ENCODE results near the gene FAM217B. TPM values are rescaled to one million over a fixed set of nuclear protein-coding genes. Genes with fewer than 3 reads are reported as not detected.

FAM217B gene
- polyA plus RNA-seq, 1 donor from 2014 or later = 15.1 TPM

DNA sequence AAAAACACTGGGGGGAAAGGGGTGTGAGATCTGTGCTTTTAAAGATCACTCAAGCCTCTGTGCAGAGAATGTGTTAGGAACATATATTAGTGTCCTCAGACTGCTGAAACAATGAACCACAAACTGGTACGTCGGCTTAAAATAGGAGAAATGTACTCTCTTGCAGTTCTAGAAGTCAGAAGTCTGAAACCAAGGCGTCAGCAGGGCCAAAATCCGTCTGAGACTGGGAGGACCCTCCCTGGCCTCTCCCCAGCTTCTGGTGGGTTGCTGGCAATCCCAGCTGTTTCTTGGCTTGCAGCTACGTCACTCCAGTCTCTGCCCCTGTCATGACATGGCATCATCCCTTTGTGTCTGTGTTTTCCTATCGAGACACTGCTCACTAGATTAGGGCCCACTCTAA is 22.0 kb downstream of the FAM217B start:
- Histone ChIP-seq H3F3A (ENCODE audit: insufficient read depth, low read length, poor library complexity, severe bottlenecking) (no peaks in the 10 kb centered on the region), H3K27me3 (ENCODE audit: insufficient read depth, low read depth, low read length) (no peaks in the 10 kb centered on the region), H3K9me3 (ENCODE audit: low read length) (no peaks in the 10 kb centered on the region), H4K20me1 (ENCODE audit: insufficient read depth) (no peaks in the 10 kb centered on the region), H3K9ac (ENCODE audit: low read length) (no peak overlapping the region), H3K27ac (ENCODE audit: low read length) (no peak overlapping the region), H3K4me2 (ENCODE audit: low read length) (no peak overlapping the region), H3K9me2 (ENCODE audit: insufficient read depth, low read length) (no peaks in the 10 kb centered on the region), H3K79me2 (replicated peaks; ENCODE audit: insufficient read depth, low read length) (no peaks in the 10 kb centered on the region), H2AFZ (ENCODE audit: low read depth, low read length) (no peak overlapping the region), H3K4me3 (ENCODE audit: low read length) (no peak overlapping the region), H3K36me3 (ENCODE audit: insufficient read depth, low read length) (no peaks in the 10 kb centered on the region)
- TF ChIP-seq POLR2AphosphoS5 (IDR thresholded peaks at IDR 0.05) (no peak), EZH2 (IDR thresholded peaks at IDR 0.05; ENCODE audit: borderline replicate concordance, insufficient read depth, low read length, poor library complexity, severe bottlenecking) (no peak), EP300 (conservative IDR thresholded peaks at IDR 0.05; ENCODE audit: poor library complexity, severe bottlenecking) (no peak)
- TF ChIP-seq, protein P1, sequence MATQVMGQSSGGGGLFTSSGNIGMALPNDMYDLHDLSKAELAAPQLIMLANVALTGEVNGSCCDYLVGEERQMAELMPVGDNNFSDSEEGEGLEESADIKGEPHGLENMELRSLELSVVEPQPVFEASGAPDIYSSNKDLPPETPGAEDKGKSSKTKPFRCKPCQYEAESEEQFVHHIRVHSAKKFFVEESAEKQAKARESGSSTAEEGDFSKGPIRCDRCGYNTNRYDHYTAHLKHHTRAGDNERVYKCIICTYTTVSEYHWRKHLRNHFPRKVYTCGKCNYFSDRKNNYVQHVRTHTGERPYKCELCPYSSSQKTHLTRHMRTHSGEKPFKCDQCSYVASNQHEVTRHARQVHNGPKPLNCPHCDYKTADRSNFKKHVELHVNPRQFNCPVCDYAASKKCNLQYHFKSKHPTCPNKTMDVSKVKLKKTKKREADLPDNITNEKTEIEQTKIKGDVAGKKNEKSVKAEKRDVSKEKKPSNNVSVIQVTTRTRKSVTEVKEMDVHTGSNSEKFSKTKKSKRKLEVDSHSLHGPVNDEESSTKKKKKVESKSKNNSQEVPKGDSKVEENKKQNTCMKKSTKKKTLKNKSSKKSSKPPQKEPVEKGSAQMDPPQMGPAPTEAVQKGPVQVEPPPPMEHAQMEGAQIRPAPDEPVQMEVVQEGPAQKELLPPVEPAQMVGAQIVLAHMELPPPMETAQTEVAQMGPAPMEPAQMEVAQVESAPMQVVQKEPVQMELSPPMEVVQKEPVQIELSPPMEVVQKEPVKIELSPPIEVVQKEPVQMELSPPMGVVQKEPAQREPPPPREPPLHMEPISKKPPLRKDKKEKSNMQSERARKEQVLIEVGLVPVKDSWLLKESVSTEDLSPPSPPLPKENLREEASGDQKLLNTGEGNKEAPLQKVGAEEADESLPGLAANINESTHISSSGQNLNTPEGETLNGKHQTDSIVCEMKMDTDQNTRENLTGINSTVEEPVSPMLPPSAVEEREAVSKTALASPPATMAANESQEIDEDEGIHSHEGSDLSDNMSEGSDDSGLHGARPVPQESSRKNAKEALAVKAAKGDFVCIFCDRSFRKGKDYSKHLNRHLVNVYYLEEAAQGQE (IDR thresholded peaks at IDR 0.05; ENCODE audit: borderline replicate concordance) = no peak

DNA sequence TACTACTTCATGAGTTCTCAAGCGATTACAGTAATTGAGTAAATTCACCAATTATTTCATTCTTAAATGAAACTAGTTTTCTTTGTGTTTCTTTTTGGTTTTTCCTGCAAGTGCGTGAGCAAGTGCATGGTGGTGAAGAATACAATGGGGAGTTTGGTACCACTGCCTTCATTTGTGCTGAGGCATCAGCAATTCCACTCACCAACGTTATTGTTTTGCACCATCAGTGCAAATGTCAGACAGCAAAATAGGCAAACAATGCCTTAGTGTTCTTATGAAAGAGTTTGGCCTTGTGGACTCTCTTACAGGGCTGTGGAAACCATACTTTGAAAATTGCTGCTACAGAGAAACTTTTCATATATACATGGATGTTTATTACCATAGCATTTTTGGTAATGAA is 26.2 kb downstream of the FAM217B start:
- H3K4me2 ChIP-seq (ENCODE audit: low read length) = no peak overlapping the region
- no peak overlapping the region for H3K4me3 ChIP-seq (ENCODE audit: low read length)

More for the DNA sequence above, 26.2 kb downstream of the FAM217B start:
- no peak overlapping the region for H2AFZ ChIP-seq (ENCODE audit: low read depth, low read length)
- TF ChIP-seq POLR2AphosphoS5 (IDR thresholded peaks at IDR 0.05) (no peak), TAF1 (IDR thresholded peaks at IDR 0.05; ENCODE audit: low read depth) (no peak), MXI1 (conservative IDR thresholded peaks at IDR 0.05; ENCODE audit: poor library complexity, severe bottlenecking) (no peak), SMC3 (conservative IDR thresholded peaks at IDR 0.05; ENCODE audit: poor library complexity) (no peak), RAD21 (conservative IDR thresholded peaks at IDR 0.05) (no peak), EZH2 (IDR thresholded peaks at IDR 0.05; ENCODE audit: borderline replicate concordance, insufficient read depth, low read length, poor library complexity, severe bottlenecking) (no peak), EP300 (conservative IDR thresholded peaks at IDR 0.05; ENCODE audit: poor library complexity, severe bottlenecking) (no peak)
- TF ChIP-seq, protein P2, sequence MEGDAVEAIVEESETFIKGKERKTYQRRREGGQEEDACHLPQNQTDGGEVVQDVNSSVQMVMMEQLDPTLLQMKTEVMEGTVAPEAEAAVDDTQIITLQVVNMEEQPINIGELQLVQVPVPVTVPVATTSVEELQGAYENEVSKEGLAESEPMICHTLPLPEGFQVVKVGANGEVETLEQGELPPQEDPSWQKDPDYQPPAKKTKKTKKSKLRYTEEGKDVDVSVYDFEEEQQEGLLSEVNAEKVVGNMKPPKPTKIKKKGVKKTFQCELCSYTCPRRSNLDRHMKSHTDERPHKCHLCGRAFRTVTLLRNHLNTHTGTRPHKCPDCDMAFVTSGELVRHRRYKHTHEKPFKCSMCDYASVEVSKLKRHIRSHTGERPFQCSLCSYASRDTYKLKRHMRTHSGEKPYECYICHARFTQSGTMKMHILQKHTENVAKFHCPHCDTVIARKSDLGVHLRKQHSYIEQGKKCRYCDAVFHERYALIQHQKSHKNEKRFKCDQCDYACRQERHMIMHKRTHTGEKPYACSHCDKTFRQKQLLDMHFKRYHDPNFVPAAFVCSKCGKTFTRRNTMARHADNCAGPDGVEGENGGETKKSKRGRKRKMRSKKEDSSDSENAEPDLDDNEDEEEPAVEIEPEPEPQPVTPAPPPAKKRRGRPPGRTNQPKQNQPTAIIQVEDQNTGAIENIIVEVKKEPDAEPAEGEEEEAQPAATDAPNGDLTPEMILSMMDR (IDR thresholded peaks at IDR 0.05; ENCODE audit: poor library complexity, severe bottlenecking) = no peak
- TF ChIP-seq, protein P1 (IDR thresholded peaks at IDR 0.05; ENCODE audit: borderline replicate concordance) = no peak
- no peak overlapping the region for H3K27ac ChIP-seq (ENCODE audit: low read length)
- H3K36me3 ChIP-seq (ENCODE audit: insufficient read depth, low read length) = no peaks in the 10 kb centered on the region
- H3F3A ChIP-seq (ENCODE audit: insufficient read depth, low read length, poor library complexity, severe bottlenecking) = no peaks in the 10 kb centered on the region
- H3K9me3 ChIP-seq (ENCODE audit: low read length) = no peaks in the 10 kb centered on the region
- no peaks in the 10 kb centered on the region for H4K20me1 ChIP-seq (ENCODE audit: insufficient read depth)
- H3K9ac ChIP-seq (ENCODE audit: low read length) = no peak overlapping the region
- no peaks in the 10 kb centered on the region for H3K9me2 ChIP-seq (ENCODE audit: insufficient read depth, low read length)
- H3K79me2 ChIP-seq (replicated peaks; ENCODE audit: insufficient read depth, low read length) = no peaks in the 10 kb centered on the region
- H3K27me3 ChIP-seq (ENCODE audit: insufficient read depth, low read depth, low read length) = no peaks in the 10 kb centered on the region
